Fibroblast of peridontal ligament (primary cell): ENCODE measurements around the gene MYOD1.

Experiments
- DNase-seq: peaks from one replicate; pipeline ENCODE4 v3.0.0-alpha.2; 2010; ENCODE audit errors: extremely low read depth

MYOD1 gene

DNA sequence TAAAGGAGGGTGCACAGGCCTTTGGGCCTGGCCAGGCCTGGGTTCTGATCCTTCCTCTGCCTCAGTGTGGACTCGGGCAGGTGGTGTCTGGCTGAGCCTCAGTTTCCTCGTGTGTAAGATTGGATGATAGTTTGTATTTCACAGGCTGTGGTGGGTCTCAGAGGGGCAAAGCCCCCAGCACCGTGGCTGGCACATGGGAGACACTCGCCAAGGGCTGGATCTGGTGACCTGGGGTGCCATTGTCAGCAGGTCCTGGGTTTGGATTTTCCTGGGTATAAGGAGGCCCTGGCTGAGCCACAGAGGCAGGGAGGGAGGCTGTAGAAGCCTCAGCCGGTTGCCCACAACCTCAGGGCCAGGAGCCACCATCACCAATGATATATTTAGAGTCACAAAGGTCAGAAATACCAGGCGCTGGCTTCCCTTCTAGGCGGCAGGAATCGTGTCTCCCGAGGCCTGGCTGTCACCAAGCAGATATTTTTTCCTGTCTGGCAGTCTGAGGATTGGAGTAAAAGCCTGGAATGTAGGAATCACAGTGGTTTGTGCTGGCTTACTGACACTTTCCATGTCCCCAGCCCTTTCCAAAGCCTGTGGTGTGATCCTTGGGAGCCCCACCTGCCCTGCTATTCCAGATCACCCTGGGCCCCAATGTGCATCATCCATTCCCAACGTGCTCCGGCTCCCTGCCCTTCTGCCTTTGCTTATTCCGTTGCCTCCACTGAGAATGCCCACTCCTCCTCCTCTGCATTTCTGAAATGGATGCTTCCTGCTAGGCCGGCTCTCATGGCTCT, 30.8 kb downstream of the MYOD1 start:
- DNase-seq = no peak

GRCh38 chr11:17750801-17751165, 31.4 kb downstream of the MYOD1 start:
- no peak for DNase-seq

- DNase-seq = no peak
Observed at GRCh38 chr11:17751558-17751957, 32.2 kb downstream of the MYOD1 start.

GRCh38 chr11:17752144-17752543, 32.8 kb downstream of the MYOD1 start:
- no peak for DNase-seq

- no peak for DNase-seq
Observed at GRCh38 chr11:17753153-17753552, 33.8 kb downstream of the MYOD1 start.

DNA sequence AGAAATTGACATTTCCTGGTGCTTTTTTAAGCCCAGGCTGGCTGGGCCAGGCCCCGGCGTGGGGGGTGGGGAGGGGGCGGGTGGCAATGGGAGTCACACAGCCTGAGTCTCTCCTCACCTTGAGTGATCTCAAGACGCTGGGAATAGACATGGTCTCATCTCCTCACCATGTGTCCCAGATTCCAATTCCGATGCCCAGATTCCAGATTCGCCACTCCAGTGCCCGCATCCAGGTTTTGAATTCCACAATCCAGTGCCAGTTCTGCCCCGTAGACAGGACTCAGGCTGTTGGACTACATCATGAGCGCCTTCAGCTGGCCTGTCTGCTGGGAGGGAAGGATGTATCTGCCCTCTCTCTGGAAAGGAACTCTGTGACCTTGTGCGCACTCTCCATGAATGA, 34.3 kb downstream of the MYOD1 start:
- no peak for DNase-seq

DNA sequence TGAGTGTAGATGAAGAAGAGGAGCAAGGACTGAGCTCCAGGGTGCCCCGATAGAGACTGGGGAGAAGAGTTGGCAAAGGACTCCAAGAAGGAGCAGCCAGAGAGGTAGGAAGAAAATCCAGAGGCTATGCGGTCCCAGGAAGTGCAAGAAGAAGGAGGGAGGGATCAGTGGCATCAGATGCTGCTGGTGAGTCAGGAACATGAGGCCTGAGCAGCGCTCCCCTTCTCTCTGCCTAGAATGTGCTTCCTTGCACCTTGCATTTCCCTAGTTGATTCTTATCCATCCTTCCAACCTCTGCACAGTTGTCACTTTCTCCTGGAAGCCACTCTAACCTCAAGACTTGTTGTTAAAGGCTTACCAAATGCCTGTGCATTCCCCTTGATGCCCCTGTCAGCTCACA, 36.5 kb downstream of the MYOD1 start:
- no peak for DNase-seq

DNA sequence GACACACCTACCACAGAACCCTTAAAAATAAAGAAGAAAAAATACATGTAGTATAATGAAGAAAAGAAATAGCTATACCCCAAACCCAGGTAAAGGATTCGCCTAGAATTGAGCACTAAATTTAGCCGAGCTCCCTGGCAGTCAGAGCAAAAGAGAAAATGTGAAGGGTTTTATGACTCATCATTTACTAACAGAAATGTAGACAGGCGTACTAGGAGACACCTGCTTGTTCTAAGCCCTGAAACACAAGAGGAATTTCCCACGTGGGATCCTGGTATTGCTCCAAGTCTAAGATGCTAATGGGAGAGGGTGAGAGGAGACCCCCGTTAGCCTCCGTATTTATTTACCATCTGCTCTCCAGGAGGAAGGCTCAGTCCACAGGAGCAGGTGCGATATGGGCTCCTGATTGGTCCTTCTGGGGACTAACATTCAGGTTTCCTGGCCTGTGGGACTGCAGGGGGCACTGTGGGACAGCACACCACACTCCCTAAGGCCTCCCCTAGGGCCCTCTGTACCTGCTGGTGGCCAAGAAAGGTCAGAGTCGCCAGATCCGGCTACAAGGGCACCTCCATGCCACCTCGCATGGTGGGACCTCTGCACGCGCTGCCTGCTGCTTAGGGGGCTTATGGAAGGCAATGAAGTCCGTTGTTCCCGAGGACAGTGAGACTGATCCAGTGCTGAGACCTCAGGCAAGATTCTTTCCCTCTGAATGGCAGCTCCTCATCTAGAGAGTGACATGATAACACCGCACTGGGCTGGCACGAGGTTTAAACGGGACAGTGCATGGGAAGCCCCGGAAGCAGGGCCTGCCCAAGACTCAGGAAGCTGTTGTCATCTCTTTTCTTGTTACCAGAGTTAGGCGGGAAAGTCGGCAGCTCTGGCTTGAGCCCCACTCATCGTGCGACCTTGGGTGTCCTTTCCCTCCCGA, 41.0 kb downstream of the MYOD1 start:
- peak; percentile 33 for DNase-seq

- no peak for DNase-seq
Observed at GRCh38 chr11:17762309-17762974, 43.1 kb downstream of the MYOD1 start.

DNA sequence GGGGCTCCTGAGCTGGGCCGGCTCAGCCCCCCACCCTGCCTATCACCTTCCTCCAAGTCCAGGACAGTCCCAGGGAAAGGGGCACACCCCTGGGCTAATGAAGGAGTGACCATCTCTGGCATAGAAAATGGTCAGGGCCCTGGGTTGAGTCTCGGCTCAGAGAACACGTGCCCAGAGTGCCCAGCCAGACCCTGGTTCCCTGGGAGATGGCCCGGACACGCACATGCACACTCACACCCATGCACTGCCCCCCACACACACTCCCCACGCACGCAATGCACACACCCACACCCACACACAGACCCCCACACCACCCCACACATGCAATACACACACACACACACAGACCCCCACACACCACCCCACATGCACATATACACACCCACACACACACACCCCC, 43.9 kb downstream of the MYOD1 start:
- DNase-seq = no peak

- DNase-seq = no peak
Observed at GRCh38 chr11:17763703-17764102, 44.3 kb downstream of the MYOD1 start.

DNA sequence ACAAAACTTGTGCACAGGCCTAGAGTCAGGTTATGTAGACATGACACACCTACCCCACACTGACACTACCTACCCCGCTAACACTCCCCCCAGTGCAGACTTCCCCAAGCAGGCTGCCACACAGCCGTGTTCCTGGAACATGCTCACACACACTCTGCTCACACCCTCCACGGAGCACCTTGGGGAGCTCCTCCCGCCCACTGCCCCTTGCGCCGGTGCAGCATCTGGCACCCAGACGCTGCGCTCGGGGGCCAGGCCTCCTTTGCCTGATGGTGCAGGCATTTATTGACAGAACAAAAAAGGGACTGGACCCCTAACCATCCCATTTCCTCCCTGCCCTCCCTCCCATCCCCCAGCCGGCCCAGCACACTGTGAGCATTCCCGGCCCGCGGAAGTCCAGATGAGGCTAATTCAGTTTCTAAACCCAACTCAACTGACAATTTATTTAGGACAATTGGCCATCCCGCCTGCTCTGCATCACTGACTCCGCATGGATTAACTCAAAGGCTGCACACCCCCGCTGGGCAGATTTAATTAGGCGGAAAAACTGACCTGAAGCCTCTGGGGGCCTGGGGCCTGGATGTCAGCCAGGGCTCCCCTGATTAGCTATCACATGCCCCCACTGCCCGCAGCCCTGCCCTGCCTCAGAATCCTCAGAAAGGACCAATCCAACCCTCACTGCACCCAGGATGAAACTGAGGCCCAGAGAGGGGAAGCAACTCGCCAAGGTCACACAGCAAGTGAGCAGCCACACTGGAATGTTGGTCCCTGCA, 45.3 kb downstream of the MYOD1 start:
- no peak for DNase-seq

DNA sequence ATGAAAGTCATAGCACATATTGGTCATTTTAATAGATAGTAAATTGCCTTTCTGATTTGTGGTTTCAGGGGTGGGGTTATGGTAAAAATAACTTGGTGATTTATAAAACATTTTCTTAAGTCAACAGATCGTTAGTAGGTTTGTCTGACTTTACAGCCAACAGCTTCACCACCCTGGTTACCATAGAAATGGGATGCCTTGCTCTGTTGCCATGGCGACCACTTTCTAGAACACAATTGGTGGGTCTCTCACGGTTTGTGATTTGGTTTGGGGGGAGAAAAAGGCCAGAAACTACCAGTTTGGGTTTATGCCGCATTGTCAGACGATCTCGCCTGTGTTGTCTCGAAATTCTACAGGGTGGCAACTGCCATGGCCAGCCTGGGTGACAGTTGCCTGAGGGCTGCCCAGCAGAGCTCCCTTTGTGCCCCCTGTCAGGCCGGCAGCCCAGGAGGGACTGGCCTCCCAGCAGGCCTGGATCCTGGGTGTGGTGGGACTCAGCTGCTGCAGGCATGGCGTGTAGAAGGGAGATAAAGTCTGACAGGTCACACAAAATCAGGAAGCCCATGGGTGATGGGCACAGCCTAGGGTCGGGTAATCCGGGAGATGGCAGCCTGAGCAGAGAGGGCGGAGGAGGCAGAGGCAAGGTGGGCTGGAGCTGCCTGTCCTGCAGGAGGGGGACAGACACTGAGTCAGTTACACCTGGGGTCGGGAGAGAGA, 46.1 kb downstream of the MYOD1 start:
- DNase-seq = no peak

- no peak for DNase-seq
Observed at GRCh38 chr11:17766073-17766359, 46.6 kb downstream of the MYOD1 start.

DNA sequence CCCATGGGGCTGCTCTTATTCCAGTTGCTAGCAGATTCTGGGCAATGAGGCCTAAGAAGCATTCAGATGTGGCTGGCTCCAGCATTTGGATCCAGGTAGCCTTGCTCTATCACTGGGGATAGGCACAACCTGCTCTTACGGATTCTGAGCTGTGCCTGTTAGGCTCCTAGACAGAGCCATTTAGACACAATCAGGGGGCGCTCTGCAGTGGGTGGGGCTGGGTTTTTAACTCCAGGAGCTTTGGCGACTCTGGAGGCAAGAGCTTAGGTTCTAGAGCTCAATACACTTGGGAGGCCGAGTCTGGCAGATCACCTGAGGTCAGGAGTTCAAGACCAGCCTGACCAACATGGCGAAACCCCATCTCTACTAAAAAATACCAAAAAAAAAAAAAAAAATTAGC, 47.2 kb downstream of the MYOD1 start:
- no peak for DNase-seq

- no peak for DNase-seq
Observed at GRCh38 chr11:17767301-17767885, 48.0 kb downstream of the MYOD1 start.

GRCh38 chr11:17767914-17768313, 48.5 kb downstream of the MYOD1 start:
- no peak for DNase-seq

DNA sequence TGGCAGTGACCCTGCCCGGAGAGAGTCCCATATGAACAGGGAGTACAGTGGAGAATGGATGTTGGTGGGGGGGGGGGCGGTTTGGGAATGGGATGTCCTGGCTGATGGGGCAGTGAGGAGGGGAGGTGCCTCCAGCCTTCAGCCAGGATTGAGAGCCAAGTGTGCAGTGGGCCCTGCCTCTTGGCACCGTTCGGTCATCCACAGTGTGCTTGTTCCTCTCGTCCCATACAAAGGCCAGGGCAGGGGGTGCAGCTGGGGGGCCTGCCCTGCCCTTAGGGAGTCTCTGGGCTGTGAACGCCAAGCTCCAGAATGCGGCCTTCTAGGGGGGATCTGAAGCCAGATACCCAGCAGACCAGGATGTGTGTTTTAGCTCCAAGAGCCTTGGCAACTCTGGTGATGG, 49.2 kb downstream of the MYOD1 start:
- no peak for DNase-seq

DNA sequence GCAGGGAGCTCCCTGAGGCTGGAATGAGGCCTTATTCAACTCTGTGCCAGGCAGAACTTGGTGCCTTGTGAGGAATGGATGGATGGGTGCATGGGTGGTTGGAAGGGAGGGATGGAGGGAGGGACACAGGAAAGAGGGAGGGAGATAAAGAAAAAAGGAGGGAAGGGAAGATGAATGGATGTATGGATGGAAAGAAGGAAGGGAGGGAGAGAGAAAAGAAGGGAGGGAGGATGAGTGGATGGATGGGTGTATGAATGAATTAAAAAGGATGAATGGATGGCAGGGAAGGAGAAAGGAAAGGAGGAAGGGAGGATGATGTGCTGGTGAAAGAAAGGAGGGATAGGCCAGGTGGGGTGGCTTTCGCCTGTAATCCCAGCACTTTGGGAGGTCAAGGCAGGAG, 49.8 kb downstream of the MYOD1 start:
- DNase-seq = no peak

DNA sequence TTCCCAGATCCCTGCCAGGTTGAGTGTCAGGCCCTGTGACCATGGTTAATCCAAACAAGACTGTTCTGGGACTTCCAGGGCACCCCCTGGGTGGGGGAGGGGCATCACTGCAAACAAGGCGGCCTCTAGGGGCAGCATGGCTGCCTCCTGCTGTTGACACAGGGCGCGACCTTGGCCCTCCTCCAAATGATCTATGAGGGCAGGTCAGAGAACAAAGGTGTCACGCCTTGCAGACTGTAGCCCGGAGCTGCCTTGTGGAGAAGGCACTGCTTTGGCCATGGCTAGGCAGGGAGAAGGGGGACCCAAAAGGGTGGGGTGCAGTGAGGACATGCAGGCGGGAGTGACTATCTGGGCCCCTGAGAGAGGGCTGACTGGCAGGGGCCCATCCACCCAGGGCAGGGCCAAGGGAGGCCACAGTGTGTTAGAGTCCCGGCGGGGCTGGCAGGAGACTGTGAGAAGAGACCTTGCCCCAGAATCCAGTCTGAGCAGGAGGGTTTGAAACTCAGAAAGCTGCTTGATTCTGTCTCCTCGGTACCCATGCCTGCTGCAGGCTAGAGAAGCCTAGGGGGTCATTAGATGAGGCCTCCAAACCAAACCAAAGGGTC, 50.8 kb downstream of the MYOD1 start:
- no peak for DNase-seq

DNA sequence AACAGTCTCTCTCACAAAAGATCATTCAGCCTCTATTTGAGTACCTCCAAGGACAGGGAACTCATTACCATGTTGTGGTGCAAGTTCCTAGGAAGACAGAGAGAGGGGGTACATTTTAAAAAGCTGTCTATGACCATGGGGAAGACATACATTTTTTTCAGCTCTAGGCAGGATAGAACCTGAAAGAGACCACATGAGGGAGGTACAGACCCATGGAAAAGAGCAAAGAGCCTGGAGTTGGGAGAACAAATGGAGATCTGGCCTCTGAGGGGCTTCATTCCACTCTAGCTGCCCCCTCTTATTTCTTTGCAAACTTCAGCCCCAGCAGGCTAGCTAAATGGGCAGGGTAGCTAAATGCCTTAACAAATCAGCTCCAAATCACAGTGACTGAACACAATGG, 51.5 kb downstream of the MYOD1 start:
- peak; percentile 23 for DNase-seq
